ENCODE measurements around the gene RXYLT1. TPM values are rescaled to one million over a fixed set of nuclear protein-coding genes. Genes with fewer than 3 reads are reported as not detected.
A peak's percentile ranks its signal among the peaks of the same experiment; 100 is the strongest.
"Not testable (repeated sequence)": the region's sequence is repeated elsewhere in the genome, so short reads cannot be mapped to it uniquely, and the experiment has no call there.

Gene RXYLT1
- total and polyA plus RNA-seq, 2 of the 8 experiments (the other 6 are each of a cell fraction or from before 2014, with no cell fraction given), result 3.8 to 10.9 TPM

DNA sequence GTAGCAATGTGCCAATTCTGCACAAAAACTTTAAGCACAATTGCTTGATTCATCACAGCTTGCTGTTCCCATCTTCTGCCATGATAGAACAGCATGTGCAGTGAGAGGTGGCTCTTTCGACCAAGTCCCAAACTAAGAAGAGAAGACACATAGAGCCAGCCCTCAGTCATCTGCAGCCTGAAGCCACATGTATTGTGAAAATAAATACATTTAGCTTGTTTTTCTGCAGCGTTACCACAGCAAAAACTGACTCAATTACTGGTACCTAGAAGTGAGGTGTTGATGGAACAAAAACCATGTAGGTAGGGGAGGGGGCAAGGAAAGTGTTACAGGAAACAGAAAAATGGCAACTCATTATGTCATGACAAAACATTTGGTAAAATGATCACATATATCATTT, 39.2 kb upstream of the RXYLT1 start:
- H4K91ac ChIP-seq (replicated peaks; ENCODE audit: insufficient read length, low read length); H3K4me1 ChIP-seq (replicated peaks in 1 of 4; ENCODE audit: control insufficient read depth in 3 of 4, insufficient read depth in 4 of 4, low read length in 3 of 4); H2BK15ac ChIP-seq (ENCODE audit: low read length); DNase-seq (ENCODE audit: low read depth in 1 of 2, low spot score in 2 of 2); H3K9me3 ChIP-seq (ENCODE audit: insufficient read depth in 2 of 2, low read depth in 1 of 2, low read length in 1 of 2); H3K14ac ChIP-seq (ENCODE audit: insufficient read length); H3K27ac ChIP-seq (ENCODE audit: low read depth, low read length); POLR2A ChIA-PET (ENCODE audit: partially characterized antibody); H2BK20ac ChIP-seq (ENCODE audit: low read length); H2BK120ac ChIP-seq (replicated peaks; ENCODE audit: low read depth, low read length); H3K18ac ChIP-seq (ENCODE audit: extremely low read depth, low read length); H3K79me1 ChIP-seq (ENCODE audit: low read depth, low read length); H4K20me1 ChIP-seq (replicated peaks in 1 of 2; ENCODE audit: control insufficient read depth in 1 of 2, insufficient read depth in 2 of 2, low read length in 2 of 2); H3K79me2 ChIP-seq (ENCODE audit: control insufficient read depth in 1 of 2, insufficient read depth in 2 of 2, low read length in 2 of 2); H3K9ac ChIP-seq (replicated peaks in 1 of 4; ENCODE audit: extremely low read depth in 1 of 4, low read depth in 3 of 4, low read length in 3 of 4); H4K8ac ChIP-seq (ENCODE audit: extremely low read depth, insufficient read depth, low read length); H2BK12ac ChIP-seq (ENCODE audit: low read depth, low read length); CTCF ChIA-PET (ENCODE audit: partially characterized antibody); H3K4me2 ChIP-seq (ENCODE audit: insufficient read depth in 1 of 2, low read depth in 2 of 2, low read length in 2 of 2); H2BK5ac ChIP-seq (ENCODE audit: low read depth, low read length); H2AK5ac ChIP-seq (ENCODE audit: low read depth, low read length); H3K4ac ChIP-seq (replicated peaks; ENCODE audit: insufficient read length, low read depth, low read length); H3K23me2 ChIP-seq (ENCODE audit: low read depth, low read length); H3K23ac ChIP-seq (ENCODE audit: insufficient read length); H2AFZ ChIP-seq (ENCODE audit: low read length); H3K36me3 ChIP-seq (ENCODE audit: control insufficient read depth in 2 of 4, insufficient read depth in 4 of 4, low read length in 3 of 4); H4K5ac ChIP-seq (ENCODE audit: insufficient read length, low read depth, low read length); H3K4me3 ChIP-seq (ENCODE audit: extremely low read depth in 1 of 4, insufficient read depth in 2 of 4, low read depth in 3 of 4, low read length in 4 of 4); H3K27me3 ChIP-seq (replicated peaks in 1 of 4; ENCODE audit: control insufficient read depth in 3 of 4, extremely low read depth in 1 of 4, insufficient read depth in 3 of 4, low read length in 3 of 4); H3K56ac ChIP-seq (replicated peaks; ENCODE audit: insufficient read length, low read depth, low read length): not testable (repeated sequence)
- peak; percentile 19 for FAIRE-seq
- no CpG with 5 or more reads among the region's 2 CpGs for WGBS, 2 experiments (ENCODE audit: extremely low coverage in 1 of 2, insufficient coverage in 1 of 2, insufficient read length in 1 of 2, insufficient replicate concordance in 2 of 2, low coverage in 1 of 2, low lambda C conversion rate in 2 of 2, missing lambda C conversion rate in 1 of 2)

DNA sequence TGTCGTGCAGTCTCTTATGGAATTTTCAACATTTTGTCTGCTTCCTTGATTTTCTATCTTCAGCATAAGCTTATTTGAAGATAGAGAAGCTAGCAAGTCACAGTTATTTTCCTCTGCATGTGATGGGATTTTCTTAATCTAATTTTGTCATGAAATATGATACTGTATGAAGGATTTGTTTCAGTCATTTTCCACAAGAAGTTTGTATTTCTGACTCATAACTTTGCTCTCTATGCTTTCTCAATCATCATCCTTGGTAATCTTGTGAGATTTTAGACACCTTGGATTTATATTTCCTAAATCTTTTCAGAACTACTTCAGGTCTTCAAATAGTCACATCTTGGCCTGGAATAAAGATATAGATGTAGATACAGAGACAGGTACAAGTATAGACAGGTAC, 38.3 kb upstream of the RXYLT1 start:
- H2BK20ac ChIP-seq (ENCODE audit: low read length); H4K91ac ChIP-seq (replicated peaks; ENCODE audit: insufficient read length, low read length); H3K23me2 ChIP-seq (ENCODE audit: low read depth, low read length); FAIRE-seq; H2BK12ac ChIP-seq (ENCODE audit: low read depth, low read length); H3K9me3 ChIP-seq (ENCODE audit: insufficient read depth in 2 of 2, low read depth in 1 of 2, low read length in 1 of 2); H3K14ac ChIP-seq (ENCODE audit: insufficient read length); H2BK120ac ChIP-seq (replicated peaks; ENCODE audit: low read depth, low read length); H2BK15ac ChIP-seq (ENCODE audit: low read length); H4K5ac ChIP-seq (ENCODE audit: insufficient read length, low read depth, low read length); H3K4ac ChIP-seq (replicated peaks; ENCODE audit: insufficient read length, low read depth, low read length); CTCF ChIA-PET (ENCODE audit: partially characterized antibody); H3K27ac ChIP-seq (ENCODE audit: low read depth, low read length); H3K36me3 ChIP-seq (ENCODE audit: control insufficient read depth in 2 of 4, insufficient read depth in 4 of 4, low read length in 3 of 4); H3K4me3 ChIP-seq (ENCODE audit: extremely low read depth in 1 of 4, insufficient read depth in 2 of 4, low read depth in 3 of 4, low read length in 4 of 4); H2BK5ac ChIP-seq (ENCODE audit: low read depth, low read length); H2AFZ ChIP-seq (ENCODE audit: low read length); POLR2A ChIA-PET (ENCODE audit: partially characterized antibody); H2AK5ac ChIP-seq (ENCODE audit: low read depth, low read length); H3K56ac ChIP-seq (replicated peaks; ENCODE audit: insufficient read length, low read depth, low read length); H3K79me2 ChIP-seq (ENCODE audit: control insufficient read depth in 1 of 2, insufficient read depth in 2 of 2, low read length in 2 of 2); DNase-seq (ENCODE audit: low read depth in 1 of 2, low spot score in 2 of 2); H3K27me3 ChIP-seq (replicated peaks in 1 of 4; ENCODE audit: control insufficient read depth in 3 of 4, extremely low read depth in 1 of 4, insufficient read depth in 3 of 4, low read length in 3 of 4); H4K8ac ChIP-seq (ENCODE audit: extremely low read depth, insufficient read depth, low read length); H3K79me1 ChIP-seq (ENCODE audit: low read depth, low read length); H3K9ac ChIP-seq (replicated peaks in 1 of 4; ENCODE audit: extremely low read depth in 1 of 4, low read depth in 3 of 4, low read length in 3 of 4); H4K20me1 ChIP-seq (replicated peaks in 1 of 2; ENCODE audit: control insufficient read depth in 1 of 2, insufficient read depth in 2 of 2, low read length in 2 of 2); H3K4me2 ChIP-seq (ENCODE audit: insufficient read depth in 1 of 2, low read depth in 2 of 2, low read length in 2 of 2); H3K4me1 ChIP-seq (replicated peaks in 1 of 4; ENCODE audit: control insufficient read depth in 3 of 4, insufficient read depth in 4 of 4, low read length in 3 of 4); H3K23ac ChIP-seq (ENCODE audit: insufficient read length); H3K18ac ChIP-seq (ENCODE audit: extremely low read depth, low read length): not testable (repeated sequence)
- WGBS, 2 experiments (ENCODE audit: extremely low coverage in 1 of 2, insufficient coverage in 1 of 2, insufficient read length in 1 of 2, insufficient replicate concordance in 2 of 2, low coverage in 1 of 2, low lambda C conversion rate in 2 of 2, missing lambda C conversion rate in 1 of 2), result 96% methylated on average over 1 of the region's 1 CpG; no CpG with 5 or more reads in 1 of the 2 experiments
